CD4-positive, alpha-beta T cell treated with Interferon alpha-2 for 1 hour (primary cell): ENCODE results near the gene BUD13.

ENCODE experiments used
- DNase-seq, 2 donors: peaks; one replicate each; pipeline ENCODE4 v3.0.0-alpha.2; 2020 to 2022

BUD13 gene

GRCh38 chr11:116712428-116712827 is 60.4 kb downstream of the BUD13 start:
- DNase-seq: no peak

GRCh38 chr11:116710762-116711161 is 62.0 kb downstream of the BUD13 start:
- no peak for DNase-seq

GRCh38 chr11:116710001-116710674 is 62.6 kb downstream of the BUD13 start:
- DNase-seq: no peak

- no peak for DNase-seq
These were observed 65.0 kb downstream of the BUD13 start for GRCh38 chr11:116707746-116708145.

- DNase-seq: no peak
These were observed 65.6 kb downstream of the BUD13 start for GRCh38 chr11:116707161-116707629.

GRCh38 chr11:116703421-116703820 is 69.4 kb downstream of the BUD13 start:
- DNase-seq: no peak

- DNase-seq: no peak
These were observed 69.9 kb downstream of the BUD13 start for GRCh38 chr11:116702772-116703385.

- DNase-seq: no peak
These were observed 70.9 kb downstream of the BUD13 start for GRCh38 chr11:116701876-116702275.

- no peak for DNase-seq
These were observed 71.4 kb downstream of the BUD13 start for GRCh38 chr11:116701297-116701801.

- DNase-seq: no peak
These were observed 72.1 kb downstream of the BUD13 start for GRCh38 chr11:116700586-116701220.
